ENCODE measurements around the gene TPRG1L.

DNA sequence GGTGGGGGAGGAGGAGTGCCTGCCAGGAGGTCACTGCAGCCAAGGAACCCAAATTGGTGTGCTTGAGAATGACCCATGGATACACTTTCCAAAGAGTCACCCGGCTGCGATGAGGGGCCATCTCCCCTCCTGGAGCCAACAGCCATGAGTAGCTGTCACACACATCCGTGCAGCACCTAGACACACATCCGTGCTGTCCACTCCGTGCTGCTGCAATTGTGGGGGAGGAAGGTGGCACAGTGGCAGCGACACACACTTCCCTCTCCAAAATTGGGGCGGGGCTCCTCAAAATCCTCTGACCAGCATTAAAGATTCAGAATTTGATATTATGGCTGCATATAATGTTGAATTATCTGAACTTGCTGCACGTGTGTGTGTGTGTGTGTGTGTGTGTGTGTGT lies 43.3 kb downstream of the TPRG1L start:
- TF ChIP-seq, protein P1, sequence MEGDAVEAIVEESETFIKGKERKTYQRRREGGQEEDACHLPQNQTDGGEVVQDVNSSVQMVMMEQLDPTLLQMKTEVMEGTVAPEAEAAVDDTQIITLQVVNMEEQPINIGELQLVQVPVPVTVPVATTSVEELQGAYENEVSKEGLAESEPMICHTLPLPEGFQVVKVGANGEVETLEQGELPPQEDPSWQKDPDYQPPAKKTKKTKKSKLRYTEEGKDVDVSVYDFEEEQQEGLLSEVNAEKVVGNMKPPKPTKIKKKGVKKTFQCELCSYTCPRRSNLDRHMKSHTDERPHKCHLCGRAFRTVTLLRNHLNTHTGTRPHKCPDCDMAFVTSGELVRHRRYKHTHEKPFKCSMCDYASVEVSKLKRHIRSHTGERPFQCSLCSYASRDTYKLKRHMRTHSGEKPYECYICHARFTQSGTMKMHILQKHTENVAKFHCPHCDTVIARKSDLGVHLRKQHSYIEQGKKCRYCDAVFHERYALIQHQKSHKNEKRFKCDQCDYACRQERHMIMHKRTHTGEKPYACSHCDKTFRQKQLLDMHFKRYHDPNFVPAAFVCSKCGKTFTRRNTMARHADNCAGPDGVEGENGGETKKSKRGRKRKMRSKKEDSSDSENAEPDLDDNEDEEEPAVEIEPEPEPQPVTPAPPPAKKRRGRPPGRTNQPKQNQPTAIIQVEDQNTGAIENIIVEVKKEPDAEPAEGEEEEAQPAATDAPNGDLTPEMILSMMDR (IDR thresholded peaks at IDR 0.05) = no peak
- no peak for TF ChIP-seq EZH2phosphoT487 (IDR thresholded peaks at IDR 0.05)

All from neural progenitor cell (in vitro differentiated cells).